Trophoblast cell (in vitro differentiated cells and primary cell): ENCODE data around the gene GRB7.
A peak's percentile ranks its signal among the peaks of the same experiment; 100 is the strongest.
"Not testable (repeated sequence)": the region's sequence is repeated elsewhere in the genome, so short reads cannot be mapped to it uniquely, and the experiment has no call there.

ENCODE experiments used
- DNase-seq, 2 donors: peaks; one replicate each; pipeline ENCODE4 v3.0.0-alpha.2; 2016
- H2AFZ ChIP-seq: 2 replicates; pipeline ENCODE4 v1.6.1; 2013; ENCODE audit warnings: low read length, moderate library complexity, mild to moderate bottlenecking; ENCODE audit not compliant: insufficient read depth, poor library complexity
- H2AK5ac ChIP-seq: 2 replicates; pipeline ENCODE4 v1.6.1; 2013; ENCODE audit warnings: mild to moderate bottlenecking, low read length
- H2BK120ac ChIP-seq: 2 replicates; pipeline ENCODE4 v1.6.1; 2013; ENCODE audit warnings: low read length, mild to moderate bottlenecking, moderate library complexity; ENCODE audit not compliant: insufficient read depth, poor library complexity
- H2BK12ac ChIP-seq: 2 replicates; pipeline ENCODE4 v1.6.1; 2013; ENCODE audit warnings: mild to moderate bottlenecking, low read length, moderate library complexity
- H2BK5ac ChIP-seq: 2 replicates; pipeline ENCODE4 v1.6.1; 2013; ENCODE audit warnings: low read length, low read depth, moderate library complexity, mild to moderate bottlenecking; ENCODE audit not compliant: poor library complexity
- H3K14ac ChIP-seq: 2 replicates; pipeline ENCODE4 v1.6.1; 2013; ENCODE audit warnings: mild to moderate bottlenecking, low read length
- H3K18ac ChIP-seq: 2 replicates; pipeline ENCODE4 v1.6.1; 2013; ENCODE audit warnings: mild to moderate bottlenecking, low read length
- H3K23ac ChIP-seq: 2 replicates; pipeline ENCODE4 v1.6.1; 2013; ENCODE audit warnings: low read length
- H3K27ac ChIP-seq: 2 replicates; pipeline ENCODE4 v1.5.1; 2013; ENCODE audit warnings: low read depth, mild to moderate bottlenecking, inconsistent platforms, low read length, moderate library complexity
- H3K27me3 ChIP-seq: 2 replicates; pipeline ENCODE4 v1.6.1; 2013; ENCODE audit warnings: inconsistent platforms, mild to moderate bottlenecking, low read length, moderate library complexity; ENCODE audit not compliant: insufficient read depth
- H3K36me3 ChIP-seq, 2 experiments: 1 replicate in 1 of 2; 2 replicates in 1 of 2; pipeline ENCODE4 v1.6.1; 2013; ENCODE audit warnings: low read length in 2 of 2, mild to moderate bottlenecking in 2 of 2, moderate library complexity in 1 of 2; ENCODE audit not compliant: insufficient read depth in 2 of 2, control insufficient read depth in 1 of 2
- H3K4ac ChIP-seq: 2 replicates; pipeline ENCODE4 v1.6.1; 2013; ENCODE audit warnings: low read depth, mild to moderate bottlenecking, low read length, moderate library complexity
- H3K4me1 ChIP-seq, 2 experiments: 1 replicate in 1 of 2; 2 replicates in 1 of 2; pipeline ENCODE4 v1.6.1; 2013; ENCODE audit warnings: low read length in 2 of 2, mild to moderate bottlenecking in 2 of 2, moderate library complexity in 1 of 2; ENCODE audit not compliant: insufficient read depth in 2 of 2, control insufficient read depth in 1 of 2
- H3K4me2 ChIP-seq: 2 replicates; pipeline ENCODE4 v1.6.1; 2013; ENCODE audit warnings: inconsistent platforms, mild to moderate bottlenecking, low read length, moderate library complexity
- H3K4me3 ChIP-seq: 2 replicates; pipeline ENCODE4 v1.5.1; 2013; ENCODE audit warnings: mild to moderate bottlenecking, low read depth, low read length, inconsistent platforms
- H3K79me1 ChIP-seq: one replicate; pipeline ENCODE4 v1.6.1; 2013; ENCODE audit warnings: low read length
- H3K79me2 ChIP-seq: 2 replicates; pipeline ENCODE4 v1.6.1; 2013; ENCODE audit warnings: low read length, mild to moderate bottlenecking; ENCODE audit not compliant: control insufficient read depth, insufficient read depth, poor library complexity
- H3K9ac ChIP-seq: 2 replicates; pipeline ENCODE4 v1.6.1; 2013; ENCODE audit warnings: mild to moderate bottlenecking, low read length
- H3K9me3 ChIP-seq: 2 replicates; pipeline ENCODE4 v1.6.1; 2013; ENCODE audit warnings: low read depth, mild to moderate bottlenecking, control low read depth, inconsistent platforms, low read length; ENCODE audit not compliant: insufficient read depth
- H4K12ac ChIP-seq: 2 replicates; pipeline ENCODE4 v1.6.1; 2013; ENCODE audit warnings: low read depth, mild to moderate bottlenecking, low read length, moderate library complexity
- H4K8ac ChIP-seq: 2 replicates; pipeline ENCODE4 v1.6.1; 2013; ENCODE audit warnings: low read depth, mild to moderate bottlenecking, low read length, moderate library complexity
- H4K91ac ChIP-seq: one replicate; pipeline ENCODE4 v1.6.1; 2013; ENCODE audit warnings: low read depth, mild to moderate bottlenecking, low read length, moderate library complexity
- WGBS: extraction: QIAGEN DNeasy Blood & Tissue Kit; methylation state at CpG from one replicate; pipeline ENCODE4 v1.1.7; 2013; ENCODE audit warnings: missing lambda C conversion rate; ENCODE audit not compliant: insufficient read length, insufficient coverage; ENCODE audit errors: extremely low coverage; 5-methylcytosine and 5-hydroxymethylcytosine counted together

GRB7 gene

GRCh38 chr17:39695089-39695474 lies 42.7 kb upstream of the GRB7 start:
- H3K9ac ChIP-seq: no peak overlapping the region
- WGBS: no CpG with 5 or more reads among the region's 2 CpGs
- H3K27ac ChIP-seq: peak overlapping the region; percentile 4
- no peaks in the 10 kb centered on the region for H3K36me3 ChIP-seq
- no peak overlapping the region for H4K12ac ChIP-seq
- peaks cover under 1% of the 10 kb centered on the region for H3K79me2 ChIP-seq
- no peak overlapping the region for H2BK120ac ChIP-seq
- no peaks in the 10 kb centered on the region for H3K27me3 ChIP-seq
- H3K4me2 ChIP-seq: peak overlapping the region; percentile 19
- no peak overlapping the region for H4K91ac ChIP-seq
- peaks cover 12 to 16% of the 10 kb centered on the region in 2 experiments for H3K4me1 ChIP-seq
- no peak overlapping the region for H3K14ac ChIP-seq
- H2AK5ac ChIP-seq: no peak overlapping the region
- H3K23ac ChIP-seq: no peak overlapping the region
- no peaks in the 10 kb centered on the region for H3K9me3 ChIP-seq
- no peak overlapping the region for H4K8ac ChIP-seq
- no peak overlapping the region for H3K4ac ChIP-seq
- H3K4me3 ChIP-seq: no peak overlapping the region
- no peak overlapping the region for H2BK5ac ChIP-seq
- H2AFZ ChIP-seq: no peak overlapping the region
- no peak for DNase-seq
- H3K79me1 ChIP-seq: peaks cover 8% of the 10 kb centered on the region
- no peak overlapping the region for H2BK12ac ChIP-seq
- no peak overlapping the region for H3K18ac ChIP-seq

- Histone ChIP-seq H2BK5ac (no peak overlapping the region), H3K79me2 (peaks cover 5% of the 10 kb centered on the region), H2BK120ac (no peak overlapping the region), H3K4ac (no peak overlapping the region), H3K36me3 (no peaks in the 10 kb centered on the region), H3K9ac (no peak overlapping the region), H3K79me1 (peaks cover 11% of the 10 kb centered on the region), H3K27me3 (no peaks in the 10 kb centered on the region), H2BK12ac (no peak overlapping the region), H3K4me1 (peaks cover 20% of the 10 kb centered on the region in 2 experiments), H4K8ac (no peak overlapping the region), H3K4me2 (no peak overlapping the region), H4K12ac (peak overlapping the region; percentile 22), H2AFZ (no peak overlapping the region), H3K9me3 (no peaks in the 10 kb centered on the region), H3K14ac (no peak overlapping the region), H3K27ac (no peak overlapping the region), H3K23ac (no peak overlapping the region), H3K18ac (no peak overlapping the region), H3K4me3 (no peak overlapping the region), H4K91ac (no peak overlapping the region), H2AK5ac (peak overlapping the region; percentile 7)
- no peak for DNase-seq
- no CpG with 5 or more reads among the region's 6 CpGs for WGBS
Measured at GRCh38 chr17:39696731-39697130, 41.0 kb upstream of the GRB7 start.

- H4K8ac ChIP-seq: no peak overlapping the region
- H2AK5ac ChIP-seq: no peak overlapping the region
- no peaks in the 10 kb centered on the region for H3K36me3 ChIP-seq
- H3K4ac ChIP-seq: no peak overlapping the region
- no peaks in the 10 kb centered on the region for H3K27me3 ChIP-seq
- H4K12ac ChIP-seq: no peak overlapping the region
- no peak overlapping the region for H2BK120ac ChIP-seq
- no peak overlapping the region for H2BK12ac ChIP-seq
- H3K79me2 ChIP-seq: peaks cover 5% of the 10 kb centered on the region
- no CpG with 5 or more reads among the region's 5 CpGs for WGBS
- no peak overlapping the region for H3K4me3 ChIP-seq
- DNase-seq: no peak
- no peak overlapping the region for H4K91ac ChIP-seq
- H3K9ac ChIP-seq: no peak overlapping the region
- no peak overlapping the region for H3K27ac ChIP-seq
- H3K18ac ChIP-seq: no peak overlapping the region
- no peak overlapping the region for H2AFZ ChIP-seq
- H3K9me3 ChIP-seq: no peaks in the 10 kb centered on the region
- H3K4me2 ChIP-seq: no peak overlapping the region
- no peak overlapping the region for H3K23ac ChIP-seq
- H3K14ac ChIP-seq: no peak overlapping the region
- H3K79me1 ChIP-seq: peaks cover 11% of the 10 kb centered on the region
- peaks cover 20 to 21% of the 10 kb centered on the region in 2 experiments for H3K4me1 ChIP-seq
- H2BK5ac ChIP-seq: no peak overlapping the region
Measured at GRCh38 chr17:39697961-39698360, 39.8 kb upstream of the GRB7 start.

GRCh38 chr17:39699157-39699817 lies 38.5 kb upstream of the GRB7 start:
- H3K79me2 ChIP-seq, H3K4ac ChIP-seq, H2BK12ac ChIP-seq, H3K18ac ChIP-seq, H2BK5ac ChIP-seq, DNase-seq, H2AK5ac ChIP-seq, H3K27ac ChIP-seq, H3K14ac ChIP-seq, H3K36me3 ChIP-seq, H3K9me3 ChIP-seq, H3K27me3 ChIP-seq, H3K23ac ChIP-seq, H4K91ac ChIP-seq: not testable (repeated sequence)
- WGBS: no CpG with 5 or more reads among the region's 11 CpGs
- peak overlapping the region; percentile 76 for H2AFZ ChIP-seq
- peaks cover 11% of the 10 kb centered on the region for H3K79me1 ChIP-seq
- H4K8ac ChIP-seq: peak overlapping the region; percentile 66
- peak overlapping the region; percentile 89 for H3K4me2 ChIP-seq
- H3K9ac ChIP-seq: peak overlapping the region; percentile 36
- peak overlapping the region; percentile 76 for H4K12ac ChIP-seq
- H3K4me3 ChIP-seq: peak overlapping the region; percentile 86
- peak overlapping the region; percentile 20 for H2BK120ac ChIP-seq
- peaks cover 20 to 21% of the 10 kb centered on the region in 2 experiments for H3K4me1 ChIP-seq
